HuH-7.5 (cell line): ENCODE measurements around the gene PRPS1.
"Not testable (repeated sequence)": the region's sequence is repeated elsewhere in the genome, so short reads cannot be mapped to it uniquely, and the experiment has no call there.

Experiments used
- DNase-seq: peaks from one replicate; pipeline ENCODE4 v3.0.0; 2011; ENCODE audit warnings: low spot score

Gene PRPS1

GRCh38 chrX:107627838-107628661, at the start of gene PRPS1:
PRPS1 (plus strand) TSS chrX:107628510; CDS start chrX:107628629, 119 bp downstream.
- DNase-seq, result peak; percentile 64

- no peak for DNase-seq
Observed at GRCh38 chrX:107579956-107580355, 48.4 kb upstream of the PRPS1 start.

GRCh38 chrX:107581923-107582322, 46.4 kb upstream of the PRPS1 start:
- DNase-seq, result no peak

- DNase-seq, result no peak
Observed at GRCh38 chrX:107589243-107589642, 39.1 kb upstream of the PRPS1 start.

- no peak for DNase-seq
Observed at GRCh38 chrX:107596651-107597050, 31.7 kb upstream of the PRPS1 start.

GRCh38 chrX:107597264-107597663, 31.0 kb upstream of the PRPS1 start:
- DNase-seq, result no peak

- no peak for DNase-seq
Observed at GRCh38 chrX:107597791-107598190, 30.5 kb upstream of the PRPS1 start.

- DNase-seq, result no peak
Observed at GRCh38 chrX:107599450-107599861, 28.9 kb upstream of the PRPS1 start.

- DNase-seq, result no peak
Observed at GRCh38 chrX:107600366-107600765, 27.9 kb upstream of the PRPS1 start.

GRCh38 chrX:107601326-107601725, 27.0 kb upstream of the PRPS1 start:
- DNase-seq, result no peak

GRCh38 chrX:107601759-107602158, 26.6 kb upstream of the PRPS1 start:
- no peak for DNase-seq

GRCh38 chrX:107602694-107603239, 25.5 kb upstream of the PRPS1 start:
- DNase-seq, result no peak

GRCh38 chrX:107603429-107604159, 24.7 kb upstream of the PRPS1 start:
- no peak for DNase-seq

- DNase-seq, result not testable (repeated sequence)
Observed at GRCh38 chrX:107609061-107609460, 19.2 kb upstream of the PRPS1 start.

- DNase-seq, result no peak
Observed at GRCh38 chrX:107610667-107611066, 17.6 kb upstream of the PRPS1 start.

- DNase-seq, result no peak
Observed at GRCh38 chrX:107619885-107620322, 8.4 kb upstream of the PRPS1 start.

GRCh38 chrX:107624893-107625292, 3.4 kb upstream of the PRPS1 start:
- no peak for DNase-seq

GRCh38 chrX:107625739-107626138, 2.6 kb upstream of the PRPS1 start:
- DNase-seq, result no peak

- no peak for DNase-seq
Observed at GRCh38 chrX:107626481-107626880, 1.8 kb upstream of the PRPS1 start.

- no peak for DNase-seq
Observed at GRCh38 chrX:107626916-107627315, 1.4 kb upstream of the PRPS1 start.

- DNase-seq, result peak; percentile 9
Observed at GRCh38 chrX:107628662-107629539, 591 bp downstream of the PRPS1 start.

- DNase-seq, result no peak
Observed at GRCh38 chrX:107629540-107629909, 1.2 kb downstream of the PRPS1 start.
